WTC11 (cell line): ENCODE results near the gene ATAD2B.

ENCODE experiments used
- CTCF ChIP-seq: fragments of 200-600 bp; IDR thresholded peaks from 2 replicates; pipeline ENCODE4 v1.8.0; 2022; ENCODE audit warnings: antibody characterized with exemption
- JUN ChIP-seq: sonication (generic); formaldehyde crosslinking; IDR thresholded peaks from 2 replicates; pipeline ENCODE4 v1.8.0; 2023; ENCODE audit warnings: mild to moderate bottlenecking, missing genetic modification reagents
- MXD4 ChIP-seq: fragments of 250-450 bp; sonication (Bioruptor Pico); IDR thresholded peaks from 2 replicates; pipeline ENCODE4 v1.8.0; 2021; ENCODE audit warnings: mild to moderate bottlenecking, moderate library complexity, borderline replicate concordance

GRCh38 chr2:23926290-23926749 is 603 bp downstream of the ATAD2B start:
- TF ChIP-seq CTCF, result no peak
- TF ChIP-seq JUN, result no peak
- no peak for TF ChIP-seq MXD4 (CRISPR knock-in tag)
